Kidney tubule cell (primary cell): Measurements from ENCODE around the gene SLC49A4.

Source experiments
- DNase-seq: peaks from one replicate; pipeline ENCODE4 v3.0.0-alpha.2; 2018; ENCODE audit warnings: low spot score

SLC49A4 gene

DNA sequence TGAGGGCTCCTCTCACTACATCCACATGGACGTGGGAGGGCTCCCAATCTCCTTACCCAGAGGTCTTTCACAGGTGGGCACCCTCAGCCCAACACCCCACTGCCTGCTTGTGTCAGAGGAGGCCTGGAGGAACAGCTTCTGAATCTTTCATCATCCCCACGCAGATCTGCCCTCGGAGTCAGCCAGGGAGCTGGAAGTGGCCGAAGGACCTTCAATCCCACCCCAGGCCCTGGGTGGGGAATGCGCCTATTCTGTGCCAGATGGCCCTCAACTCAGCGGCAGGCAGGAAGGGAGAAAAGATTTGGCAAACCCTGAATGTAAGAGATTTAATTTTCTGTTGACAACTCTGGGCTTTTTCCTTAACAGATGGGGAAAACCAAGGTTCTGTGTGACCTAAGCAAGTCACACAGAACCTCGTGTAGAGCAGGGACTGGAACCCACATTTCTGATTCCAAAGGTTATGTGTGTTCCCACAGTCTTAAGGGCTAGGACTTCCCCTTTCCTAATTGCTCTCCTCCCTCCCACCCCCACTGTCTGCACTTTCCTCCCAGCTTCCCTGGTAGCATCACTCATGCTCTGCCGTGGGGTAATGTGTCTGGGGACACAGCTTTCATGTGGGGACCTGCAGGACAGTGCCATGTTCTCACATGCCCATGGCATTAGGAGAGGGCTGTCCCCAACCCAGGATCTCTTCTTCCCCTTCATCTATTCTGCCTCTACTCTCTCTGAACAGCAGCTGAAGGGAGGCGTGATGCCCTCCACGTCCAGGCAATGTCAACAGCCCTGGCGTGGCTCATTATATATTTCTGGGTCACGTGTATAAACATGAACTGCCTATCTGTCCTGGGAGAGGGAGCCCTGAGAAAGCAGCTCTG, 134.6 kb downstream of the SLC49A4 start:
- no peak for DNase-seq

DNA sequence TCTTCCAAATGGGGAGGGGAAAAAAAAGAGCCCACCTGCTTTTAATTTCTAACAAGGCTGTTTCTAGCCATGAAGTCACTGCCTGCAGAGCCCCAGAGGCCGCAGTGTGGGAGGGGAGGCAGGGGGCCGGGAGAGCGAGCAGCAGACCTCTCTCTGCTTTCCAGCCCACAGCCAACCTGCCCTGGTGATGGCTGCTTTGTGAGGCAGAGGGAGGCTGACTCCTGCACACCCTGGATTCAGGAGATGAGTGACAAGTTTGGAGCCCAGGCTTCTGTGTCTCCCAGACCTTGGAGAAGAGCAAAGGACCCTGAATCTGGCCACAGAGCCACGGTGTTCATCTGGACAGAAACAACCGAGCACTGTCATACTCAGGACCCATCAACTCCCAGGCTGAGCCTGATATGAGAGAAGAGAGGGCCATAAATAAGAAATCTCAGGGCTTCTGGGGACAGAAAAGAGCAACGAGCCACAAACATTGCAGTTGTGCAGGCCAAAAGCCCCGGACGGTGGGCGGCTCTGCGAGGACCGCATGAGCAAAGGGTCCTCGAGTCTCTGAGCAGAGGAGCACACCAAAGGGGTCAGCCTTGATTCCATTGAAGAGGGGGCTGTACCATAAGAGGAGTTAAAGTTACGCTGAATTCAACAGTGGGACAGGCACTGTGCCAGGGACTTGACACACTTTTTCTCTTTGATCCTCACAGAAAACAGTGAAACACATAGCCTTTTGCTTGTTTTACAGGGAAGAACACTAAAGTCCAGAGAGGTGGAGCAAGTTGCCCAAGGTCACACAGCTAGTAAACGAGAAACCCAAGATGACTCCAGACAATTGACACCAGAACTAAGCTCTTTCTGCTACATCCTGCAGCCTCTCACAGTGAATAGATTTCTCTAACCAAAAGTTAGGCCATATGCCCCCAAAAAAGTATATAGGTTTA, 135.5 kb downstream of the SLC49A4 start:
- no peak for DNase-seq
